Thoracic aorta (tissue), 2 donors: ENCODE data around the gene PACSIN1. TPM values are rescaled to one million over a fixed set of nuclear protein-coding genes. Genes with fewer than 3 reads are reported as not detected.

Source experiments
- ATAC-seq: fragments of 150-250 bp; one replicate; pipeline ENCODE4 v1.8.0; 2017; ENCODE audit warnings: low read depth; ENCODE audit not compliant: insufficient number of reproducible peaks, low FRiP score
- DNase-seq: peaks from one replicate; pipeline ENCODE4 v3.0.0-alpha.2; 2020; ENCODE audit warnings: low spot score
- H3K27ac ChIP-seq, 2 donors: fragments of 200-600 bp; sonication (generic); 1 replicate in 1 of 2; 2 replicates in 1 of 2; pipeline ENCODE4 v1.5.1; 2016; ENCODE audit warnings: mild to moderate bottlenecking in 2 of 2, moderate library complexity in 2 of 2
- H3K27me3 ChIP-seq: fragments of 200-600 bp; sonication (generic); replicated peaks from 2 replicates; pipeline ENCODE4 v1.6.0; 2016; ENCODE audit warnings: mild to moderate bottlenecking; ENCODE audit not compliant: insufficient read depth
- H3K36me3 ChIP-seq: fragments of 200-600 bp; sonication (generic); one replicate; pipeline ENCODE4 v1.5.1; 2016
- H3K4me1 ChIP-seq, 2 donors: fragments of 200-600 bp; sonication (generic); 1 replicate in 1 of 2; 2 replicates in 1 of 2; pipeline versions ENCODE4 v1.5.1 to v1.6.0; 2016; ENCODE audit warnings: low read depth in 2 of 2, mild to moderate bottlenecking in 1 of 2; ENCODE audit not compliant: control insufficient read depth in 1 of 2
- H3K4me3 ChIP-seq: fragments of 200-600 bp; sonication (generic); 2 replicates; pipeline ENCODE4 v1.5.1; 2016; ENCODE audit warnings: mild to moderate bottlenecking
- H3K9me3 ChIP-seq: fragments of 200-600 bp; sonication (generic); 2 replicates; pipeline ENCODE4 v1.5.1; 2016
- CTCF ChIP-seq: fragments of 200-600 bp; sonication (generic); IDR thresholded peaks from one replicate; pipeline ENCODE4 v1.5.1; 2019; ENCODE audit warnings: antibody characterized with exemption
- total RNA-seq, 2 donors: library from RNA; depleted of rRNA; stranded (reverse); fragments of >200 nt; gene quantifications; one replicate each; pipeline versions ENCODE4 v1.1.0 to v1.2.3, GENCODE V29; 2016

PACSIN1 gene
- total RNA-seq, 2 donors from 2014 or later = 0.14 TPM; not detected in 1

- ATAC-seq (no peak), DNase-seq (no peak)
- peaks cover 3% of the 10 kb centered on the region for H3K27me3 ChIP-seq
- no peak for TF ChIP-seq CTCF
- peaks cover 8 to 11% of the 10 kb centered on the region in 2 donors for H3K4me1 ChIP-seq
- H3K4me3 ChIP-seq = no peak overlapping the region
- H3K36me3 ChIP-seq = no peaks in the 10 kb centered on the region
- H3K27ac ChIP-seq = no peak overlapping the region
- no peaks in the 10 kb centered on the region for H3K9me3 ChIP-seq
These were observed 3.6 kb downstream of the PACSIN1 start for GRCh38 chr6:34469499-34469898.

- Histone ChIP-seq H3K9me3 (no peaks in the 10 kb centered on the region), H3K27ac (no peak overlapping the region)
- no peak for ATAC-seq
These were observed 6.5 kb downstream of the PACSIN1 start for GRCh38 chr6:34472425-34472824.

DNA sequence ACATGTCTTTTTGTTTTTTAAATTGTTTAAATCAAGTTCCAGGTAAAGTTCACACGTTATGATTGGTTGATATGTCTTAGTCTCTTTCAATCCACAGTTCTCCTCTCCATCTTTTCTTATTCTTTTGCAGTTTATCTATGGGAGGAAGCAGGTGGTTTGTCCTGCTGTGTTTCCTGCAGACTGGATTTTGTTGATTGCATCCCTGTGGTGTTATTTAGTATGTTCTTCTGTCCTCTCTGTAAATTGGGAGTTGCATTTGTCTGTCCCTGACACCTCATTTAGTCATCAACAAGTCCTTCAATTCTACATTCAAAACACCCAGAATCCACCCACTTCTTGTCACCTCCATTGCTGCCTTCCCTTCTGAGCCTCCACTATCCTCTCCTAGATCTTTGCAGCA is 8.1 kb downstream of the PACSIN1 start:
- H3K36me3 ChIP-seq = no peaks in the 10 kb centered on the region
- TF ChIP-seq CTCF = no peak
- H3K4me1 ChIP-seq = no peaks in the 10 kb centered on the region
- ATAC-seq (no peak), DNase-seq (no peak)
- H3K9me3 ChIP-seq = no peaks in the 10 kb centered on the region
- H3K27me3 ChIP-seq = no peaks in the 10 kb centered on the region
- H3K27ac ChIP-seq = no peak overlapping the region
- no peak overlapping the region for H3K4me3 ChIP-seq

More at GRCh38 chr6:34472425-34472824, 6.5 kb downstream of the PACSIN1 start:
- Histone ChIP-seq H3K27me3 (no peaks in the 10 kb centered on the region), H3K4me1 (no peaks in the 10 kb centered on the region), H3K36me3 (no peaks in the 10 kb centered on the region), H3K4me3 (no peak overlapping the region)
- DNase-seq = no peak
- TF ChIP-seq CTCF = no peak

GRCh38 chr6:34474754-34475153 is 8.9 kb downstream of the PACSIN1 start:
- no peak for DNase-seq
- Histone ChIP-seq H3K27me3 (no peaks in the 10 kb centered on the region), H3K9me3 (no peaks in the 10 kb centered on the region), H3K36me3 (no peaks in the 10 kb centered on the region), H3K4me1 (no peaks in the 10 kb centered on the region), H3K4me3 (no peak overlapping the region), H3K27ac (no peak overlapping the region)
- TF ChIP-seq CTCF = no peak
- ATAC-seq = no peak

DNA sequence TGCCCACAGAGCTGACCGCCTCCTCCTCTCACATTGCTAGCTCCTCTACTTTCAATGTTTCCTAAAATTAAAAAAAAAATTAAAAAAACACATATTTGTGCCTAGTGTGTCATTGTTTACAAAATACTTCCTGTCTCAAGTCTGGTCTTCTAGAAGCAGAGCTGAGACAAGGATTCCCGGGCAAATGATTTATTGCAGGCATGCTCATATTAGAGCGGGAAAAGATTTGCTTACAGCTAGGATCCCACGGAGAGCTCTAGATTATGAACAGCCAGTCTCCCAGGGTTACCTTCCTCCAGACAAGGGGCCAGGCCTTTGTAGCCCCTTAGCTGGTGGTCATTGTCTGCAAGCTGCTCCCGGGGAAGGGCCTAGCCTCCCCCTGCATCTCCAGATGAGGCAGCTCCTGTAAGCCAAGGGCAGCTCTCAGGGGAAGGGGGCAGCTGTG is 9.4 kb downstream of the PACSIN1 start:
- Histone ChIP-seq H3K9me3 (no peaks in the 10 kb centered on the region), H3K36me3 (no peaks in the 10 kb centered on the region), H3K4me1 (no peaks in the 10 kb centered on the region), H3K27ac (no peak overlapping the region), H3K27me3 (no peaks in the 10 kb centered on the region), H3K4me3 (no peak overlapping the region)
- DNase-seq = no peak
- no peak for ATAC-seq
- no peak for TF ChIP-seq CTCF
